ENCODE results near the gene KCNN1.

DNA sequence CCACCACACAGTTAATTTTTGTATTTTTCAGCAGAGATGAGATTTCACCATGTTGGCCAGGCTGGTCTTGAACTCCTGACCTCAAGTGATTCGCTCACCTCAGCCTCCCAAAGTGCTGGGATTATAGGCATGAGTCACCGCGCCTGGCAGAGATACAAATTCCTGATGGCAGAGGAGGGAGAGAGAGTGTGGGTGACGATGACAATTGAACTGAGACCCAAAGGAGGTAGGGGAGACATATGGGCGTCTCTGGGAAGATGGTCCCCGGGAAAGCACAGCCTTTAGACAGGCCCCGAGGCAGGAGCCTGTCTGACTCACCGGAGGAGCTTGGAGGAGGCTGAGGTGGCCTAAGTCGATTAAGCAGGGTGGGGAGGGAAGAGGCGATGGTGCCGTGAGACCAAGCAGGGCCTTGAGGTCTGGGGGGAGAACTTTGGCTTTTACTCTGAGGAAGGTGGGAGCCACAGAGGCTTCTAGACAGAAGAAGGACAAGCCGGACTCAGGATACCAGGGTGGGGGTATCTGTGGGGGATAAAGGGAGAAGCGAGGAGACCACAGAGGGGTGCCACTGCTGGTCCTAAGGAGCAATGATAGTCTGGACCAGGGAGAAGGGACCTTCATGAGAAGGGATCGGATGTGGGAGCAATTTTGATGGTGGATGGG, 79.3 kb downstream of the KCNN1 start:
- TF ChIP-seq, protein P1, sequence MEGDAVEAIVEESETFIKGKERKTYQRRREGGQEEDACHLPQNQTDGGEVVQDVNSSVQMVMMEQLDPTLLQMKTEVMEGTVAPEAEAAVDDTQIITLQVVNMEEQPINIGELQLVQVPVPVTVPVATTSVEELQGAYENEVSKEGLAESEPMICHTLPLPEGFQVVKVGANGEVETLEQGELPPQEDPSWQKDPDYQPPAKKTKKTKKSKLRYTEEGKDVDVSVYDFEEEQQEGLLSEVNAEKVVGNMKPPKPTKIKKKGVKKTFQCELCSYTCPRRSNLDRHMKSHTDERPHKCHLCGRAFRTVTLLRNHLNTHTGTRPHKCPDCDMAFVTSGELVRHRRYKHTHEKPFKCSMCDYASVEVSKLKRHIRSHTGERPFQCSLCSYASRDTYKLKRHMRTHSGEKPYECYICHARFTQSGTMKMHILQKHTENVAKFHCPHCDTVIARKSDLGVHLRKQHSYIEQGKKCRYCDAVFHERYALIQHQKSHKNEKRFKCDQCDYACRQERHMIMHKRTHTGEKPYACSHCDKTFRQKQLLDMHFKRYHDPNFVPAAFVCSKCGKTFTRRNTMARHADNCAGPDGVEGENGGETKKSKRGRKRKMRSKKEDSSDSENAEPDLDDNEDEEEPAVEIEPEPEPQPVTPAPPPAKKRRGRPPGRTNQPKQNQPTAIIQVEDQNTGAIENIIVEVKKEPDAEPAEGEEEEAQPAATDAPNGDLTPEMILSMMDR (IDR thresholded peaks at IDR 0.05) = no peak
- no peak for TF ChIP-seq POLR2A (IDR thresholded peaks at IDR 0.05)
